Fibroblast of mammary gland (primary cell): ENCODE data around the gene ETV1.

Source experiments
- DNase-seq: peaks from one replicate; pipeline ENCODE4 v3.0.0-alpha.2; 2010; ENCODE audit warnings: low read depth
- H3K4me3 ChIP-seq: 2 replicates; pipeline ENCODE4 v1.5.1; 2011; ENCODE audit warnings: low read depth, mild to moderate bottlenecking, low read length, moderate library complexity; ENCODE audit not compliant: control insufficient read depth
- TF ChIP-seq, protein P1 (sequence below): conservative IDR thresholded peaks from 2 replicates; pipeline ENCODE4 v1.5.1; 2011; ENCODE audit warnings: low read depth, low read length, inconsistent platforms; ENCODE audit not compliant: control insufficient read depth, insufficient read depth

Gene ETV1

DNA sequence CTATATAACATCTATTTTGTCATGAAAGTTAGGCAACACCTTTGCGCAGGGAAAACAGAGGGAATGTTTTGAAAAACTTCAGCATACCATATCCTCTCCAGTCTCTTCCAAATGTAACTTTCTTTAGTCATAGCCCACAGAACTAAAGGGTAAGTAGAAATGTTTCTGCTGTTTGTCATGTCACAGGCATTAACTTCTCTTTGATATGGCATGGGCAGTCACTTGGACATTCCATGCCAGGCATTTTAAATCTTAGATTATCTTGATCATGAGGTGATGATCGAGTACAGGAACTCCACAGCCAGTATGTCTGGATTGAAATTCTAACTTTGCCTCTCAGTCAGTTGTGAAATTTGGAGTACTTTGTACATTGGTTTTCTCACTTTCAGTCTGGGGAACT lies 27.5 kb upstream of the ETV1 start:
- H3K4me3 ChIP-seq: no peak overlapping the region
- no peak for DNase-seq
- TF ChIP-seq, protein P1, sequence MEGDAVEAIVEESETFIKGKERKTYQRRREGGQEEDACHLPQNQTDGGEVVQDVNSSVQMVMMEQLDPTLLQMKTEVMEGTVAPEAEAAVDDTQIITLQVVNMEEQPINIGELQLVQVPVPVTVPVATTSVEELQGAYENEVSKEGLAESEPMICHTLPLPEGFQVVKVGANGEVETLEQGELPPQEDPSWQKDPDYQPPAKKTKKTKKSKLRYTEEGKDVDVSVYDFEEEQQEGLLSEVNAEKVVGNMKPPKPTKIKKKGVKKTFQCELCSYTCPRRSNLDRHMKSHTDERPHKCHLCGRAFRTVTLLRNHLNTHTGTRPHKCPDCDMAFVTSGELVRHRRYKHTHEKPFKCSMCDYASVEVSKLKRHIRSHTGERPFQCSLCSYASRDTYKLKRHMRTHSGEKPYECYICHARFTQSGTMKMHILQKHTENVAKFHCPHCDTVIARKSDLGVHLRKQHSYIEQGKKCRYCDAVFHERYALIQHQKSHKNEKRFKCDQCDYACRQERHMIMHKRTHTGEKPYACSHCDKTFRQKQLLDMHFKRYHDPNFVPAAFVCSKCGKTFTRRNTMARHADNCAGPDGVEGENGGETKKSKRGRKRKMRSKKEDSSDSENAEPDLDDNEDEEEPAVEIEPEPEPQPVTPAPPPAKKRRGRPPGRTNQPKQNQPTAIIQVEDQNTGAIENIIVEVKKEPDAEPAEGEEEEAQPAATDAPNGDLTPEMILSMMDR: no peak

DNA sequence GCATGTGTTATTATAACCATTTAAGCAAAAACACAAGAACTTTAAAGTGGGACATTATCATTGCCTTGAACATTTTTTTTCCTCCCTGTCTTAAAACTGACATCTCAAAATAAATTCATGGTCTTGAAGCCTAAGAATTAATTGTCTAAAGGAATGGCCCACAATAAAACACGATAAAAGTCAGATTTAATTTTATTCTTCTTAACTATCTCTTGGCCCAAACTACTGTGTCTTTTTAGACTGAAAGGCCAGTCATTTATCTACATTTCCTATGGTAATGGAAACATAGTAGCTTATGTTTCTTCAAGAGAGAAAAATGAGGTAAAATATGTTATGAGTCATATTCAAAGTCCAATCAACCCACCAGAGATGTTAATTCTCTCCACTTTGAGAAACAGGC lies 24.4 kb upstream of the ETV1 start:
- DNase-seq: no peak
- TF ChIP-seq, protein P1: no peak
- no peak overlapping the region for H3K4me3 ChIP-seq

DNA sequence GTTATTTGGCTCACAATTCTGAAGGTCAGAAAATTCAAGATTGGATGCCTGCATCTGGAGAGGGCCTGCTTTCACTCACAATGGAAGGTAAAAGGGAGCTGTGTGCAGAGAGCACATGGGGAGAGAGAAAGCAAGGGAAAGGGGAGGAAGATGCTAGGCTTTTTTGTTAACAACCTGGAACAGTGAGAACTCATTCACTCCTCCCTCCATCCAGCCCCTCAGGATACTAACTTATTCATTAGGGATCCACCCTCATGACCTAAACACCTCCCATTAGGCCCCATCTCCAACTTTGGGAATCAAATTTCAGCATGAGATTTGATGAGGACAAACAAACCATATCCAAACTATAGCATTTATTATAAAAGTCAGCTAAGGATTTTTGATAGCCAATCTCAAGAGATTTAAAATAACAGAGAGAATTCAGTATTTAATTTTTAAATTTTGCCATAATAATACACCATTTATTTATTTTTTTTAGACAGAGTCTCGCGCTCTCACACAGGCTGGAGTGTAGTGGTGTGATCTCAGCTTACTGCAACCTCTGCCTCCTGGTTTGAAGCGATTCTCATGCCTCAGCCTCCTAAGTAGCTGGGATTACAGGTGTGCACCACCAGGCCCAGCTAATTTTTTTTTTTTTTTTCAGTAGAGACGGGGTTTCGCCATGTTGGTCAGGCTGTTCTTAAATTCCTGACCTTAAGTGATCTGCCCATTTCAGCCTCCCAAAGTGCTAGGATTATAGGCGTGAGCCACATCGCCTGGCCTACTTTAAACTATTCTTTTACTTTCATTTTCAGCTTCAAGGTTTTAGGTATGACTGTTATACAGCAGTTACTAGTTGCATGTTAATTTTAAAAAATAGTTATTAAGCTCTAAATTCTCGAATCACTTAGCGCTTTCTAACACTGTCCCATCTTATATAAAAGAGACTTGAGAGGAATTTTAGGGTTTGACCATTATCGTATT lies 20.3 kb upstream of the ETV1 start:
- no peak for DNase-seq
- H3K4me3 ChIP-seq: no peak overlapping the region
- TF ChIP-seq, protein P1: no peak

DNA sequence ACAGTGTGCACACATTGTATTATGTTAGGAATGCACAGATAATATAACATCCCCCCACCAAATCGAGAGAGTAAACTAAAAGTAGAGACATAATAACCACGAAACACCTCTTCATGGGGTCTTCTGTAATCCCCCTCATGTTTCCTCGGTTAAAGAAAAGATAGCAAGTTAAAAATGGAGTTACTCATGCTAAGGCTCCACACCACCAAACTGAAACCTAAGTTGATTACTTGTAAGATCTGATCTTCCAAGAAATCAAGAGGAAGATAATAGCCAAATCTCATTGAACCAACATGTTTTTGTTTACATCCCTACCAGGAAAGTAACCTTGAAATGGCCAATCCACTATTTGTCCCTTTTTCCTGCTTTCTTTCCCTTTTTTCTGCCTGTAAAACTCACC lies 11.7 kb upstream of the ETV1 start:
- TF ChIP-seq, protein P1: no peak
- H3K4me3 ChIP-seq: no peak overlapping the region
- no peak for DNase-seq

DNA sequence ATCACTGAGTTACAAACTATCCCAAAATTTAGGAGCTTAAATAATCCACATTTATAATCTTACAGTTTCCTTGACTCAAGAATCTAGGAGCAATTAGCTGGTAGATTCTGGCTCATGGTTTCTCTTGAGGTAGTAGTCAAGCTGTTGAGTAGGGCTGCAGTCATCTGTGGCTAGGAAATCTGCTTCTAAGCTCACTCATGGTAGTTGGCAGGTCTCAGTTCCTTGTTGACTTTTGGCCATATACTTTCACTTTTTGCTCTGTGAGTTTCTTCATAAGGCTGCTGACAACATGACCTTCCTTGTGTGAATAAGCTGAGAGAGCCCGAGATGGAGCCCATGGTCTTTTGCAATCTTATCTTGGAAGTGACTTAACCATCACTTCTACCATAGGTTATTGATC lies 10.8 kb upstream of the ETV1 start:
- no peak overlapping the region for H3K4me3 ChIP-seq
- TF ChIP-seq, protein P1: no peak
- DNase-seq: peak; percentile 35

DNA sequence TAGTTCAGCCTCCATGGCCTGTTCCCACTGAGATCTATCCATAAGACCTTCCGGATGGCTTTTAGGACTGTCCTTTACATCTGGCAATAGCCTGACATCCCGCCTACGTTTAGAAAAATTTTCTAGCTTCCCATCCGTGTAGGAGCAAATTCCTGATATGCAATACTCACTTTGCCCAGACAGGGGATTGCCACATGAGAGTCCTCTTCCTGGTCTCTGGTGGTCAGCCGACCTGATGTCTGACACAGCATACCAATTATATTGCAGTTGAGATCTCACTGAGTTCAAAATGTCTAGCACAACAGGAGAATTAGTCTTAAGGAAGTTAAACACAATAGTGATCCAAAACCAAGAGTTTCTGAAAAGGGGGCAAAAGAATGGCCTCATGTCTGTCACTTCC lies 9.4 kb upstream of the ETV1 start:
- TF ChIP-seq, protein P1: no peak
- no peak overlapping the region for H3K4me3 ChIP-seq
- DNase-seq: peak; percentile 15
